CD4-positive, alpha-beta T cell (primary cell): ENCODE data around the gene TNFRSF1B. TPM values are rescaled to one million over a fixed set of nuclear protein-coding genes. Genes with fewer than 3 reads are reported as not detected.

Experiments
- ATAC-seq: fragments of 200-7000 bp; cut with Tn5 transposase; one replicate; pipeline ENCODE4 v1.10.0; 2022; ENCODE audit warnings: mild to moderate bottlenecking; ENCODE audit not compliant: poor library complexity
- CTCF ChIA-PET: fragments of 350-600 bp; sonication (Branson Sonifier 250); formaldehyde crosslinking; loops from one replicate; lab custom pipeline; 2021; ENCODE audit warnings: antibody characterized with exemption, inconsistent platforms; lab: Charles Lee
- POLR2A ChIA-PET: fragments of 350-600 bp; sonication (Branson Sonifier 250); formaldehyde crosslinking; loops from one replicate; lab custom pipeline; 2021; ENCODE audit warnings: antibody characterized with exemption, inconsistent platforms; lab: Charles Lee
- DNase-seq, 14 experiments: peaks; one replicate each; pipeline ENCODE4 v3.0.0-alpha.2; 2013 to 2020; ENCODE audit warnings: mixed read lengths in 2 of 14
- H3K27ac ChIP-seq, 2 donors: one replicate each; pipeline versions ENCODE4 v1.5.1 to v1.7.0; 2013; ENCODE audit warnings: low read length in 2 of 2, low read depth in 1 of 2, mild to moderate bottlenecking in 1 of 2
- H3K27me3 ChIP-seq, 2 experiments: 1 replicate in 1 of 2; 2 replicates in 1 of 2; pipeline versions ENCODE4 v1.6.1 to v1.7.0; 2013; ENCODE audit warnings: low read length in 2 of 2, control low read depth in 1 of 2, mild to moderate bottlenecking in 1 of 2, moderate library complexity in 1 of 2; ENCODE audit not compliant: insufficient read depth in 2 of 2, control insufficient read depth in 1 of 2
- H3K36me3 ChIP-seq: one replicate; pipeline ENCODE4 v1.6.1; 2013; ENCODE audit warnings: low read length, control low read depth; ENCODE audit not compliant: insufficient read depth
- H3K4me1 ChIP-seq: one replicate; pipeline ENCODE4 v1.6.1; 2013; ENCODE audit warnings: low read length, control low read depth; ENCODE audit not compliant: insufficient read depth
- H3K4me3 ChIP-seq: one replicate; pipeline ENCODE4 v1.5.1; 2013; ENCODE audit warnings: mild to moderate bottlenecking, low read length, moderate library complexity
- H3K9me3 ChIP-seq, 2 experiments: 1 replicate in 1 of 2; 2 replicates in 1 of 2; pipeline versions ENCODE4 v1.6.1 to v1.7.0; 2013; ENCODE audit warnings: low read length in 2 of 2, mild to moderate bottlenecking in 2 of 2, control low read depth in 1 of 2, moderate library complexity in 1 of 2; ENCODE audit not compliant: control insufficient read depth in 1 of 2, insufficient read depth in 1 of 2
- H3K27ac Mint-ChIP-seq: one replicate; pipeline ENCODE4 v1.8.0; 2020; ENCODE audit warnings: mixed read lengths
- H3K27me3 Mint-ChIP-seq: one replicate; pipeline ENCODE4 v1.8.0; 2021; ENCODE audit warnings: mixed read lengths
- H3K36me3 Mint-ChIP-seq: one replicate; pipeline ENCODE4 v1.8.0; 2021; ENCODE audit warnings: low read depth, mixed read lengths
- H3K4me1 Mint-ChIP-seq: one replicate; pipeline ENCODE4 v1.8.0; 2021; ENCODE audit warnings: low read depth, mixed read lengths
- H3K4me3 Mint-ChIP-seq: one replicate; pipeline ENCODE4 v1.8.0; 2020; ENCODE audit warnings: mild to moderate bottlenecking, mixed read lengths
- H3K9me3 Mint-ChIP-seq: one replicate; pipeline ENCODE4 v1.8.0; 2020; ENCODE audit warnings: mixed read lengths
- intact Hi-C, 2 experiments: fragments of 100-400 bp; cut with DNase I in 1 of 2; cut with micrococcal nuclease in 1 of 2; formaldehyde crosslinking; loops; one replicate each; pipeline versions ENCODE4 v1.15.1 to v1.9.0; 2023 to 2025; cut with DNase I, micrococcal nuclease
- total RNA-seq, 174 experiments: library from RNA in 2 of 174; stranded (reverse) in 2 of 174; gene quantifications; one replicate each; pipeline ENCODE4 v1.2.3 and lab custom pipeline; 2021 to 2026
- TF ChIP-seq, protein P1 (sequence below): fragments of 200-600 bp; IDR thresholded peaks from one replicate; pipeline ENCODE4 v1.8.0; 2022; ENCODE audit warnings: antibody characterized with exemption, mild to moderate bottlenecking

The TNFRSF1B gene
- total RNA-seq, 2 experiments from 2014 or later = 61.9 to 62.6 TPM

DNA sequence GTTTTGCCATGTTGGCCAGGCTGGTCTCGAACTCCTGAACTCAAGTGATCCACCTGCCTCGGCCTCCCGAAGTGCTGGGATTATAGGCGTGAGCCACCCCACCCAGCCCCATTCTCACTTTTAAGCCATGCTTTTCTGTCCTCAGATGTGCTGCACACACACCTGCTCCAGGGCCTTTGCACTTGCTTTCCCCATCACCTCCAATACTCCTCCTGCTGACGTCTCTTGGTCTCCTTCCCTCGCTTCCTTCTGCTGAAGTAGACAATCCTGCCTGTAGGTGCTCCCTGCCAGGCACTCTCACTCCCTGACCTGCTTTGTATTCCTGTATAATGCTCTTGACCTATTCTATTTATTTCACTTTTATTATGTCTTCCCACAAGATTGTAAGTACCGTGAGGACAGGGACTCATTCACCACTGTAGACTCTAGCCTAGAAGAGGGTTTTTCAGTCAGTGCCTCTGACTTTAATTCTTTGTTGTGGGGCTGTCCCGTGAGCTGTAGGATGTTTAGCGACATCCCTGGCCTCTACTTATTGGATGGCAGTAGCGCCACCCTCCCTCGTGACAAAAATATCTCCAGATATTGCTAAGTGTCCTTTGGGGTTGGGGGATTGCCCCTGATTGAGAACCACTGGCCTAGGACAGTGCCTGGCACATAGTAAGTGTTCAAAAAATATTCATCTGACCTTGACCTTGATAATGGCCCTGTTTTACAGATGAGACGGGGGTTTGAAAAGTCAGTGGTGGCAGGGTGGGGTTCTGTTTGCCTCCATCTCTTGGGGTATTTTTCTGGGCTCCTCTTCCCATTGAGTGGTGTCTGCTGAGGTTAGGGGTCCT, 4.6 kb downstream of the TNFRSF1B start:
- peak overlapping the region; percentile 9 for H3K4me3 ChIP-seq
- H3K9me3 Mint-ChIP-seq = no peaks in the 10 kb centered on the region
- H3K4me1 Mint-ChIP-seq = peaks cover 84% of the 10 kb centered on the region
- no peaks in the 10 kb centered on the region for H3K27me3 ChIP-seq
- H3K4me3 Mint-ChIP-seq = peak overlapping the region; percentile 83
- H3K4me1 ChIP-seq = peaks cover 91% of the 10 kb centered on the region
- peaks cover 45% of the 10 kb centered on the region for H3K36me3 Mint-ChIP-seq
- no peaks in the 10 kb centered on the region for H3K27me3 Mint-ChIP-seq
- peak overlapping the region; percentile 87 to 93 for H3K27ac ChIP-seq
- H3K9me3 ChIP-seq = no peaks in the 10 kb centered on the region
- TF ChIP-seq, protein P1, sequence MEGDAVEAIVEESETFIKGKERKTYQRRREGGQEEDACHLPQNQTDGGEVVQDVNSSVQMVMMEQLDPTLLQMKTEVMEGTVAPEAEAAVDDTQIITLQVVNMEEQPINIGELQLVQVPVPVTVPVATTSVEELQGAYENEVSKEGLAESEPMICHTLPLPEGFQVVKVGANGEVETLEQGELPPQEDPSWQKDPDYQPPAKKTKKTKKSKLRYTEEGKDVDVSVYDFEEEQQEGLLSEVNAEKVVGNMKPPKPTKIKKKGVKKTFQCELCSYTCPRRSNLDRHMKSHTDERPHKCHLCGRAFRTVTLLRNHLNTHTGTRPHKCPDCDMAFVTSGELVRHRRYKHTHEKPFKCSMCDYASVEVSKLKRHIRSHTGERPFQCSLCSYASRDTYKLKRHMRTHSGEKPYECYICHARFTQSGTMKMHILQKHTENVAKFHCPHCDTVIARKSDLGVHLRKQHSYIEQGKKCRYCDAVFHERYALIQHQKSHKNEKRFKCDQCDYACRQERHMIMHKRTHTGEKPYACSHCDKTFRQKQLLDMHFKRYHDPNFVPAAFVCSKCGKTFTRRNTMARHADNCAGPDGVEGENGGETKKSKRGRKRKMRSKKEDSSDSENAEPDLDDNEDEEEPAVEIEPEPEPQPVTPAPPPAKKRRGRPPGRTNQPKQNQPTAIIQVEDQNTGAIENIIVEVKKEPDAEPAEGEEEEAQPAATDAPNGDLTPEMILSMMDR = no peak
- DNase-seq (peak in 3 of 14 experiments; percentile 76 to 85 (median 78)), ATAC-seq (no peak)
- H3K36me3 ChIP-seq = peaks cover 33% of the 10 kb centered on the region
- intact Hi-C loops = loop anchor here in 1 of 2 experiments (2.0 to 10.0 kb wide), 2 partner anchors 13 to 267 kb away; no protein-coding TSS in a partner anchor
- CTCF ChIA-PET = interaction anchor here (7.7 kb wide), 1 partner anchor 46 kb away, joined by 41 read pairs; no protein-coding TSS in a partner anchor
- POLR2A ChIA-PET = interaction anchor here (1.5 to 2.8 kb wide), 3 partner anchors 9 to 22 kb away, joined by 4 to 10 read pairs (median 5); no protein-coding TSS in a partner anchor
- H3K27ac Mint-ChIP-seq = peak overlapping the region; percentile 96

GRCh38 chr1:12172042-12172851, 5.5 kb downstream of the TNFRSF1B start:
- Histone ChIP-seq H3K27ac (peak overlapping the region; percentile 87 to 93), H3K36me3 (peaks cover 36% of the 10 kb centered on the region), H3K4me3 (peak overlapping the region; percentile 9), H3K9me3 (no peaks in the 10 kb centered on the region), H3K27me3 (no peaks in the 10 kb centered on the region), H3K4me1 (peaks cover 97% of the 10 kb centered on the region)
- TF ChIP-seq, protein P1 = no peak
- ChIA-PET CTCF (interaction anchor here (7.7 kb wide), 1 partner anchor 47 kb away, joined by 41 read pairs; no protein-coding TSS in a partner anchor), POLR2A (interaction anchor here (1.0 to 2.8 kb wide), 5 partner anchors 10 to 40 kb away, joined by 4 to 10 read pairs (median 5); no protein-coding TSS in a partner anchor)
- intact Hi-C loops = loop anchor here in 1 of 2 experiments (2.0 to 10.0 kb wide), 2 partner anchors 13 to 267 kb away; no protein-coding TSS in a partner anchor
- peaks cover 86% of the 10 kb centered on the region for H3K4me1 Mint-ChIP-seq
- peak overlapping the region; percentile 96 for H3K27ac Mint-ChIP-seq
- peaks cover 44% of the 10 kb centered on the region for H3K36me3 Mint-ChIP-seq
- H3K9me3 Mint-ChIP-seq = no peaks in the 10 kb centered on the region
- DNase-seq (peak in 5 of 14 experiments; percentile 45 to 86 (median 62)), ATAC-seq (no peak)
- peak overlapping the region; percentile 83 for H3K4me3 Mint-ChIP-seq
- H3K27me3 Mint-ChIP-seq = no peaks in the 10 kb centered on the region

DNA sequence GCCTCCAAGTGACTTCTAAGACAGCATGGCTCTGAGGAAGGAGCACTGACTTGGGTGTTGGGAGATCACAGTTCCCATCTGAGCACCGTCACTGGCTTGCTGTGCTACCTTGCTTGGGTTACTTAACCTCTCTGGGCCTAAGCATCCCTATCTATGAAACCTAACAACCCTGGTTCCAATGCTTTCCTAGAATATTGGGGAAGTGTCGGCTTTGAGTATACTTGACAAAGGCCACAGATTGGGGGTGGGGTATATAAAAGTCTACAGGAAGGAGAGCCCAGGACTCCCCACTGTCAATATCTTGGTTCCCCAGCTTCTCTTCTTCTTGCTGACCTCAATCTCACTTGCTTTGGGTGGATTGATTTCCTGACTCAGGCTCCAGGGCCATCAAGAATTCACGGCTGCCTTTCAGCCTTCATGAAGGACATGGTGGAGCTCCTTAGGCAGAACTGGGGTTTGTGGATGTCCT, 6.3 kb downstream of the TNFRSF1B start:
- no peaks in the 10 kb centered on the region for H3K9me3 Mint-ChIP-seq

More for the DNA sequence above, 6.3 kb downstream of the TNFRSF1B start:
- Mint-ChIP-seq H3K27me3 (no peaks in the 10 kb centered on the region), H3K4me3 (peak overlapping the region; percentile 83), H3K4me1 (peaks cover 87% of the 10 kb centered on the region), H3K36me3 (peaks cover 37% of the 10 kb centered on the region), H3K27ac (peak overlapping the region; percentile 96)
- Histone ChIP-seq H3K27ac (peak overlapping the region; percentile 87 to 93), H3K27me3 (no peaks in the 10 kb centered on the region), H3K36me3 (peaks cover 36% of the 10 kb centered on the region), H3K4me1 (peaks cover 100% of the 10 kb centered on the region), H3K9me3 (no peaks in the 10 kb centered on the region), H3K4me3 (peak overlapping the region; percentile 9)
- CTCF ChIA-PET = interaction anchor here (1.0 to 7.7 kb wide), 2 partner anchors 48 to 54 kb away, joined by 3 to 41 read pairs; no protein-coding TSS in a partner anchor
- peak in 1 of 14 experiments; percentile 52 for DNase-seq
- intact Hi-C loops = loop anchor here in 1 of 2 experiments (2.0 to 10.0 kb wide), 2 partner anchors 14 to 268 kb away; no protein-coding TSS in a partner anchor
- POLR2A ChIA-PET = interaction anchor here (0.8 to 2.8 kb wide), 8 partner anchors 11 to 48 kb away, joined by 4 to 21 read pairs (median 5); no protein-coding TSS in a partner anchor
- TF ChIP-seq, protein P1 = no peak
- no peak for ATAC-seq
